Vagina (tissue), 2 donors: ENCODE measurements around the gene LBH. TPM values are rescaled to one million over a fixed set of nuclear protein-coding genes. Genes with fewer than 3 reads are reported as not detected.

ENCODE experiments used
- DNase-seq, 2 donors: peaks; one replicate each; pipeline ENCODE4 v3.0.0-alpha.2; 2017; ENCODE audit errors: extremely low spot score in 2 of 2
- H3K27ac ChIP-seq: fragments of 200-600 bp; sonication (generic); one replicate; pipeline ENCODE4 v1.5.1; 2019
- H3K27me3 ChIP-seq: fragments of 200-600 bp; sonication (generic); one replicate; pipeline ENCODE4 v1.5.1; 2019
- H3K36me3 ChIP-seq, 2 donors: fragments of 200-600 bp; sonication (generic); one replicate each; pipeline ENCODE4 v1.5.1; 2017 to 2019
- H3K4me1 ChIP-seq: fragments of 200-600 bp; sonication (generic); one replicate; pipeline ENCODE4 v1.5.1; 2019
- H3K4me3 ChIP-seq, 2 donors: fragments of 200-600 bp; sonication (generic); 1 replicate in 1 of 2; 2 replicates in 1 of 2; pipeline ENCODE4 v1.5.1; 2016 to 2019
- H3K9me3 ChIP-seq: fragments of 200-600 bp; sonication (generic); one replicate; pipeline ENCODE4 v1.5.1; 2019
- POLR2A ChIP-seq, 2 donors: fragments of 450-650 bp; IDR thresholded peaks; one replicate each; pipeline ENCODE4 v1.6.1; 2017; ENCODE audit warnings: antibody characterized with exemption in 2 of 2, mild to moderate bottlenecking in 2 of 2, moderate library complexity in 2 of 2
- POLR2AphosphoS5 ChIP-seq, 2 donors: sonication (generic); formaldehyde crosslinking; IDR thresholded peaks; one replicate each; pipeline ENCODE4 v1.9.0; 2017; ENCODE audit warnings: antibody characterized with exemption in 2 of 2, mild to moderate bottlenecking in 2 of 2, low read depth in 1 of 2; ENCODE audit not compliant: insufficient read depth in 1 of 2
- intact Hi-C: fragments of 100-400 bp; cut with DNase I; formaldehyde crosslinking; loops from one replicate; pipeline ENCODE4 v1.15.1; 2023
- total RNA-seq: library from RNA; depleted of rRNA; stranded (reverse); fragments of >200 nt; gene quantifications from one replicate; pipeline ENCODE4 v1.2.3, GENCODE V29; 2016
- TF ChIP-seq, protein P1 (sequence below), 3 experiments: fragments of 450-650 bp in 2 of 3; fragments of 200-600 bp in 1 of 3; sonication (generic) in 1 of 3; IDR thresholded peaks; one replicate each; pipeline ENCODE4 v1.5.1; 2017 to 2019; ENCODE audit warnings: antibody characterized with exemption in 3 of 3, mild to moderate bottlenecking in 2 of 3, moderate library complexity in 2 of 3

Gene LBH
- total RNA-seq, 1 donor from 2014 or later: 28.0 TPM

DNA sequence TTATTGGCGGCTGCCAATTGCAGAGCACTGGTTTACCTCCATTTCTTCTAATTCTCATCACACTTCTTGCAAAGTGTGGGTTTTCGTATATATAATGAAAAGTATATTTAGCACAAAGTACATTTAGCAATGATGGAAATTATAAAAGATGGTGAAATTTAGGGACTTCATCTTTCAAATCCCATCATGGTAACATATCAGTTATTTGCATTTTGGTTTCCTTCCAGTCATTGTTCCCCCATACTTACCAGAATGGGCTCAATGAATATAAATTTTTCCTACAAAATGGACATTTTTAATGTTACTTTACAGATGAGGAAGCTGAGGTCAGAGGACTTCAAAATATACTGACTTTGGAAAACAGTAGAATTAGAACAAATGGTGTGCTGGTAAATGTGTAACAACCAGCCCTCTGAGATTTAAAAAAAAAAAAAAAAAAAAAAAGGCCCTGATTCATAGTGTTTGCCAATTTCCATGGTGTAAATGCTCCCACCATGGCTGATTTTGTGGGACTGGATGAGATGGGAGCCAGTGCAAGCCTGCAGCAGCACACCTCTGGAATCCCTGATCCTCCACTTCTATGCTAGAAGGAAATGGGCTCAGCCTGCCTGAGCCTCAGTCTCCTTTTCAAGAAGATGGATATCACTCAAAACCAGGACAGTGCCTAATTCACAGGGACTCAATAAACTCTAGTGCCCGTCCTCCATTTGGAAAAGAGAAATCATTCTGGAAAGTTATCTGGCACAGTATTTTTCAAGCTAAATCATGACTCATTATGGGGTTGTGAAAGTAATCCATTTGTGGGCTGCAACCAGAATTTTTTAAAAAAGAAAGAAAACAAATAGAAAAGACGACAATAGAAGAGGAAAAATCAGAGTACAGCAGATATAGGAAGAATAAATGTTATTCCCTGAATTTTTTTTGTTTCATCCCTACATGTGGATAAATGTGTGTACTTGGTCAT is 34.0 kb downstream of the LBH start:
- H3K4me3 ChIP-seq: no peak overlapping the region
- intact Hi-C loops: no loop called here

DNA sequence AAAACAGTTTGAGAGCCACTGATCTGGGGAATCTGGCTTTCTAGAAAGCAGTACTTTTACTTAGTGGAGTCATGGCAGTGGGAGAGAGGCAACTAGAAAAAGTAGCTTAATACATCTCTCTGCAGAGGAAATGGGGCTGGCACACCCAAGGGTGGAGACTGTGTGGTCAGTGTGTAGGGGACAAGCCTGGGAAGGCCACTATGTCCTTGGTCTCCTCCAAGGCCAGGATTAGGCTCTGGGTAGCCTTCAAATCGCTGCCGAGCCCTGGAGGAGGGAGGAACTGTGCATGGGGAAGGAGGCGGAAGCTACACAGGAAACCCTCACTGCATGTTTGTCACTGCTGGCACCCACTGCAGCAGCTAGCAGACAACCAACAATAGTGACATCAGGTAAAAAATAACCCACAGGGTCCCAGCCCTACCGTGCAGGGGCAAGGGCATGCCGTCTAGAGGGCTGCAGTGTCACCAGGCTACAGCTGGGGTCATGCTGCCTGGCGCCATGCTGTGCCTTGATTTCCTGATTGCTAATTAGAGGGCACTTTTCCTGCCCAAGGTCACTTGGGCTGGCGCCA is 34.8 kb downstream of the LBH start:
- H3K36me3 ChIP-seq: no peaks in the 10 kb centered on the region
- H3K4me1 ChIP-seq: peaks cover 29% of the 10 kb centered on the region
- TF ChIP-seq POLR2AphosphoS5 (IDR thresholded peaks at IDR 0.05; ENCODE audit: insufficient read depth in 1 of 2, low read depth in 1 of 2) (peak in 1 of 2 donors; percentile 57), POLR2A (IDR thresholded peaks at IDR 0.05) (no peak)
- TF ChIP-seq, protein P1, sequence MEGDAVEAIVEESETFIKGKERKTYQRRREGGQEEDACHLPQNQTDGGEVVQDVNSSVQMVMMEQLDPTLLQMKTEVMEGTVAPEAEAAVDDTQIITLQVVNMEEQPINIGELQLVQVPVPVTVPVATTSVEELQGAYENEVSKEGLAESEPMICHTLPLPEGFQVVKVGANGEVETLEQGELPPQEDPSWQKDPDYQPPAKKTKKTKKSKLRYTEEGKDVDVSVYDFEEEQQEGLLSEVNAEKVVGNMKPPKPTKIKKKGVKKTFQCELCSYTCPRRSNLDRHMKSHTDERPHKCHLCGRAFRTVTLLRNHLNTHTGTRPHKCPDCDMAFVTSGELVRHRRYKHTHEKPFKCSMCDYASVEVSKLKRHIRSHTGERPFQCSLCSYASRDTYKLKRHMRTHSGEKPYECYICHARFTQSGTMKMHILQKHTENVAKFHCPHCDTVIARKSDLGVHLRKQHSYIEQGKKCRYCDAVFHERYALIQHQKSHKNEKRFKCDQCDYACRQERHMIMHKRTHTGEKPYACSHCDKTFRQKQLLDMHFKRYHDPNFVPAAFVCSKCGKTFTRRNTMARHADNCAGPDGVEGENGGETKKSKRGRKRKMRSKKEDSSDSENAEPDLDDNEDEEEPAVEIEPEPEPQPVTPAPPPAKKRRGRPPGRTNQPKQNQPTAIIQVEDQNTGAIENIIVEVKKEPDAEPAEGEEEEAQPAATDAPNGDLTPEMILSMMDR (IDR thresholded peaks at IDR 0.05): no peak
- intact Hi-C loops: no loop called here
- no peak for DNase-seq
- no peaks in the 10 kb centered on the region for H3K27me3 ChIP-seq
- H3K4me3 ChIP-seq: no peak overlapping the region
- H3K9me3 ChIP-seq: no peaks in the 10 kb centered on the region
- H3K27ac ChIP-seq: peak overlapping the region; percentile 75

More for the DNA sequence above, 34.0 kb downstream of the LBH start:
- TF ChIP-seq POLR2A (IDR thresholded peaks at IDR 0.05): no peak
- TF ChIP-seq, protein P1 (IDR thresholded peaks at IDR 0.05): no peak
- no peak for TF ChIP-seq POLR2AphosphoS5 (IDR thresholded peaks at IDR 0.05; ENCODE audit: insufficient read depth in 1 of 2, low read depth in 1 of 2)
- H3K4me1 ChIP-seq: peaks cover 29% of the 10 kb centered on the region
- no peak for DNase-seq
- H3K36me3 ChIP-seq: no peaks in the 10 kb centered on the region
- H3K27me3 ChIP-seq: no peaks in the 10 kb centered on the region
- no peaks in the 10 kb centered on the region for H3K9me3 ChIP-seq
- H3K27ac ChIP-seq: peak overlapping the region; percentile 75

DNA sequence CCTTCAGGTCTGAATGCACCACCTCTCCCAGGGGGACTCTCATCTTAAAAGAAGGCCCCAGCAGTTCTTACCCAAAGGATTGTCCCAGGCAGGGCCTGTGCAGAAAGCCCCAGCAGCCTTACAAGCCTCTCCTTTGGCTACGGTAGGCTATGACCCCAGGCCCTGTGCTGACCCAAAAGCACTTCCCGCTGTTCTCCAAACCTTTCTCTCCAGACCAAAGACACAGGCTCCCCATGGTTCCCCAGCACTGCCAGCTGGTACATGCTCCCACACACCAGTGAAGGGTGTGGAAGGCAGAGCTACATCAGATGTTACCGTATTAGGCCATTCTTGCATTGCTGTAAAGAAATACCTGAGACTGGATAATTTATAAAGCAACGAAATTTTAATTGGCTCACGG is 35.4 kb downstream of the LBH start:
- no peak for DNase-seq
- Histone ChIP-seq H3K27ac (peak overlapping the region; percentile 75), H3K36me3 (no peaks in the 10 kb centered on the region), H3K27me3 (no peaks in the 10 kb centered on the region), H3K4me1 (peaks cover 29% of the 10 kb centered on the region), H3K9me3 (no peaks in the 10 kb centered on the region), H3K4me3 (no peak overlapping the region)
- TF ChIP-seq, protein P1 (IDR thresholded peaks at IDR 0.05): no peak
- TF ChIP-seq POLR2AphosphoS5 (IDR thresholded peaks at IDR 0.05; ENCODE audit: insufficient read depth in 1 of 2, low read depth in 1 of 2): no peak
- TF ChIP-seq POLR2A (IDR thresholded peaks at IDR 0.05): no peak
- intact Hi-C loops: no loop called here

DNA sequence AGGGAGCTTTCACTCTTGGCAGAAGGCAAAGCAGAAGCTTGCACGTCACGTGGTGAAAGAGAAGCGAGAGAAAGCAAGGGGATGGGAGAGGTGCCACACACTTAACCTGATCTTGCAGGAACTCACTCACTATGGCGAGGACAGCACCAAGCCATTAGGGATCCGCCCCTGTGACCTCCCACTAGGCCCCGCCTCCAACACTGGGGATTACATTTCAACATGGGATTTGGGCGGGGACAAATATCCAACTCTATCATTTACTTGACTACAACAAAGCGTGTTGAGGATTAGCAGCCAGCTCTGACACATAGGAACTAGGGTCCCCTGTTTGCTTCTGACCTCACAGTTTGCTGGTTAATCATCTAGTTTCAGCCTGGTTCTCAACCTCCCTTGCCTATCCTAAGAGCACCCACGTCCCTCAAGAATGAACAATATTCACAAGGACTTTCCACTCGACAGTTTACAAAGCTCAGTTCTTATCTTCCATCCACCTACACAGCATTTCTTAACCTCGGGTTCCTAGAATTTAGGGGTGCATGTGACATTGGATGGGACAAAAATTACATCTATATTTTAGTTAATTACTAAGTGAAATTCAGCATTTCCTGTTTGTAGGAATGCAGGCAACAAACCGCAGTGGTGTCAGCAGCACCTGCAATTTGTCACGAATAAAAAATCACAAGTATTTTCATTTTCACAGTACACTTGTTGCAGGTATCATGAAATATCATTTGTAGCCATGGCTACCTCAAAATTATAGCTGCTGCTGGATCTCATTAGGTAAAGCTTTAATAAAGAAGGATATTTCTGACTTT is 36.0 kb downstream of the LBH start:
- H3K4me3 ChIP-seq: no peak overlapping the region
- TF ChIP-seq POLR2AphosphoS5 (IDR thresholded peaks at IDR 0.05; ENCODE audit: insufficient read depth in 1 of 2, low read depth in 1 of 2) (no peak), POLR2A (IDR thresholded peaks at IDR 0.05) (no peak)
- TF ChIP-seq, protein P1 (IDR thresholded peaks at IDR 0.05): no peak
- intact Hi-C loops: no loop called here
- H3K27ac ChIP-seq: no peak overlapping the region
- DNase-seq: no peak
- H3K9me3 ChIP-seq: no peaks in the 10 kb centered on the region
- H3K4me1 ChIP-seq: peaks cover 29% of the 10 kb centered on the region
- no peaks in the 10 kb centered on the region for H3K36me3 ChIP-seq
- H3K27me3 ChIP-seq: no peaks in the 10 kb centered on the region
